Uterus (tissue), 2 donors: ENCODE results near the gene AQP6.

Experiments used
- CTCF ChIP-seq, 4 experiments: fragments of 200-600 bp in 2 of 4; fragments of 450-650 bp in 2 of 4; sonication (generic) in 2 of 4; IDR thresholded peaks; one replicate each; pipeline ENCODE4 v1.5.1; 2016 to 2019; ENCODE audit warnings: antibody characterized with exemption in 4 of 4, mild to moderate bottlenecking in 2 of 4, moderate library complexity in 1 of 4
- POLR2A ChIP-seq, 2 donors: fragments of 450-650 bp; IDR thresholded peaks; one replicate each; pipeline ENCODE4 v1.6.1; 2016; ENCODE audit warnings: antibody characterized with exemption in 2 of 2, mild to moderate bottlenecking in 1 of 2, moderate library complexity in 1 of 2

- TF ChIP-seq POLR2A (IDR thresholded peaks at IDR 0.05) = no peak
- TF ChIP-seq CTCF (IDR thresholded peaks at IDR 0.05) = no peak
These were observed 41.6 kb downstream of the AQP6 start for GRCh38 chr12:50014342-50014741.
